Left forelimb (tissue), 1 donor: ENCODE measurements around the gene CCNB1IP1.
"Not testable (repeated sequence)": the region's sequence is repeated elsewhere in the genome, so short reads cannot be mapped to it uniquely, and the experiment has no call there.

Source experiments
- DNase-seq: peaks from one replicate; pipeline ENCODE4 v3.0.0-alpha.2; 2018; ENCODE audit warnings: low spot score

The CCNB1IP1 gene

GRCh38 chr14:20332431-20332787 is 670 bp downstream of the CCNB1IP1 start:
- DNase-seq = no peak

- no peak for DNase-seq
Measured at GRCh38 chr14:20331053-20331613, 1.9 kb downstream of the CCNB1IP1 start.

DNA sequence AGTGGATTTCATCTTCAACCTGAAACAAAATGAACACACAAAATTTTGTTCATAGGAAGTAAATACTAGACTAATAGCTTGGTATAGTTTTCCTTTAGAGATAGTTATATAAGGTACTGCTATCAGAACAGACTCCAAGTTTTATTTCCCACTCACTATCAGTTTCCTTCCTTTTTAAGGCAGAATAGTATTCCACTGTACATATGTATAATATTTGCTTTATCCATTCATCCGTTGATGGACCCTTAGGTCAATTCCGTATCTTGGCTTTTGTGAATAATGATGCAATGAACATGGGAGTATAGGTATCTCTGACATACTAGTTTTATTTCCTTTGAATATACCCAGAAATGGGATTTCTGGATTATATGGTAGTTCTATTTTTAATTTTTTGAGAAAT is 3.7 kb downstream of the CCNB1IP1 start:
- no peak for DNase-seq

- no peak for DNase-seq
Measured at GRCh38 chr14:20328705-20329104, 4.4 kb downstream of the CCNB1IP1 start.

- no peak for DNase-seq
Measured at GRCh38 chr14:20327005-20327869, 5.8 kb downstream of the CCNB1IP1 start.

GRCh38 chr14:20317720-20318119 is 15.4 kb downstream of the CCNB1IP1 start:
- no peak for DNase-seq

DNA sequence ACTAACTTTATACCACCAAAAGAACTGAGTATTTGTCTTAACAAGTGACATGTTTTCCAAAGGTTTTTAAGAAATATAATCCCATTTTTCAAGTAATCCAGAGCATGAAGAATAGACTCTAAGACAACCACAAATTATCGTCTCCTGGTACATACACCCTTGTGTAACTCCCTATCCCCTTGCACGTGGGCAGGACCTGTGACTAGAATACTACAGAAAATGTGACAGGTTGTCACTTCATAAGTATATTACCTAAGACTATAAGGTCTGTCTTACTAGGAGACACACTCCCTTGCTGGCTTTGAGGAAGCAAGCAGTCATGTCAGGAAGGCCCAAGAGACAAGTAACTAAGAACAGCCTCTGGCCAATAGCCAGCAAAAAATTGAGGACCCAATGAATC is 19.1 kb downstream of the CCNB1IP1 start:
- DNase-seq = no peak

GRCh38 chr14:20306079-20306423 is 27.0 kb downstream of the CCNB1IP1 start:
- DNase-seq = no peak

DNA sequence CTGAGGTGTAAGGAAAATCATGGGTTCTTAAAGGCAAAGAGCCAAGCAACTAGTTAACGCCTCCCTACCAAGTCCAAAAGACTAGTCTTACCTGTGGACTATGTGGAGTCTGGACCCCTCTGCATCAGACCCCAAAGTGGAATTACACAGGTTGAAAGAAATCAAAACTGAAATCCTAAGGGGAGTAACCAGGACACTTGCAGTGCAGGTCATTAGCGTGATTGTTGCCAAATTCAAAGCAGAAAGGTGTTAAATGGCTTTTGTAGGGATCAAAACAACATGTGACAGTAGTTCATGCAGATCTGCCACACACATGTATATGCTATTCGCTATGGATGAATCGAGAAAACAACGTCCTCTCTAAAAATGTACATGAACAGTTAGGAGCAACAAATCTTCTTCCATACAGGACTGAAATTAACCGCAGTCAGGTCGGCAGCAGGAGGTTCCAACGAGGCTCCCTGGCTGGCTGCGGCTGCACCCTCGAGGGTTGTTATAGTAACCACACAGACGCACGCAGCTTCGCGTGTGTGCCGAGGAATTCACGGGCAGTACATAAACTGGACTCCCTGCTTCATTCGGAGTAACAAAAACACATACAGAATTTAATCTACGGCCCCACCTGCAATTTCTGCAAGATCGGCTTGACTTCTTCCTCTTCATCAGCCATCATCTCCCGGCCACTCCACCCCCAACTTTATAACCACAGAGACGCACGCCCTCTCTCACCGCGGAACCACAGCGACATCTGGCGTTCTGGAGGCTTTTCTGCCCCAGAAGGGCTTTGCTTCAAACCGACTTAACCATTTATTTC is 27.6 kb downstream of the CCNB1IP1 start, which contains the start of gene TTC5:
Gene TTC5, minus strand, starts transcription at position 687 of the 814 bp plus-strand sequence. Its CDS starts 14 bp downstream, at position 673.
- DNase-seq = peak; percentile 93

DNA sequence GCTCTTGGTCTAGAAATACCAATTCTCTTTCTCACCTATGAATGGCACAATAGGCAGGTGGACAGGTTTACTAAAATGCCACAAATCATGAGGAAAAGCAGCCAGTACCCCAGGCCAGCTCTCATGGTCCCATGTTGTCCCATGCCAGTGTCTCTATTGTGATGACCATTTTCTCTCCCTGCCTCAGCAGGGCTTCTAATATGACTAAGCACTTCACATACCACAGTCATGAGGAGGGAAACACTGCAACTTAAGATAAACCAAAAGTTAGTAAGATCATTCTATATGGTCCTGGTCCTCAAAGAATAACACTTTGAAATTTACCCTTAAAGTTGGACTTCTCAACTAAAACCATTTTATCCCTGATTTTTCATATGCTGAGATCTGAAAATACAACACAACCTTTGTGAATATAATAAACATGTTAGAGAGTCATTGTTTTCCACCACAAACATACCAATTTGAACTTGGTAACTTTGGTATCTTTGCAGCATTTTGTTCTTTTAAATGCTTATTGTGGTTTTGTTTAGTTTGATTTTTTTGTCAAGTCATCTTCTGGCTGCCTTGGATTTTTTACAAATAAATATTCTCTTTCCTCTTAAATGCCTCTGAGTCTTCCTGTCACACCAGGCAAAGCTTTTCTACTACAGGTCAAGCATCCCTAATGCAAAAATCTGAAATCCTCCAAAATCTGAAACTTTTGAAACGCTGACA is 30.9 kb downstream of the CCNB1IP1 start:
- no peak for DNase-seq

DNA sequence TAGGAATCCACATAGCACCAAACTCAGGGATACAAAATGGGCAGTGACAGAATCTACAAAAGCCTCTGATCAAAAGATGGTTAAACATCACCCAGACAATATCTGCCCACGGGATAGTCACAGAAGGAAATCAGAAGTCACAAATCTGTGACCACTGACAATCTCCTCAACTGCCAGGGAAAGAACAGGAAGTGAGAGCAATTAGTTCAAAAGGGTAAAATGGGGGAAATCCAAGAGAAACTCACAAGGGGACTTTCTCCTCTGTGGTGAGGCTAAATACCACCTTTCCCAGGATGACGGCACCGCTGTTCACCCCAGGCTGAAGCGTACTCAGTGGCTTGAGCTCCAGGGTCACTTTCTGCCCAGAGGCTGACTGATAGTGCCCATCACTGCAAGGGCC is 38.0 kb downstream of the CCNB1IP1 start:
- DNase-seq = no peak

- no peak for DNase-seq
Measured at GRCh38 chr14:20294636-20295035, 38.4 kb downstream of the CCNB1IP1 start.

DNA sequence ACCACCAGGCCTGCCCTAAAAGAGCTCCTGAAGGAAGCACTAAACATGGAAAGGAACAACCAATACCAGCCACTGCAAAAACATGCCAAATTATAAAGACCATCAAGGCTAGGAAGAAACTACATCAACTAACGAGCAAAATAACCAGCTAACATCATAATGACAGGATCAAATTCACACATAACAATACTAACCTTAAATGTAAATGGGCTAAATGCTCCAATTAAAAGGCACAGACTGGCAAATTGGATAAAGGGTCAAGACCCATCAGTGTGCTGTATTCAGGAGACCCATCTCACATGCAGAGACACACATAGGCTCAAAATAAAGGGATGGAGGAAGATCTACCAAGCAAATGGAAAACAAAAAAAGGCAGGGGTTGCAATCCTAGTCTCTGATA is 51.1 kb downstream of the CCNB1IP1 start:
- DNase-seq = not testable (repeated sequence)

GRCh38 chr14:20280265-20280664 is 52.8 kb downstream of the CCNB1IP1 start:
- DNase-seq = not testable (repeated sequence)

DNA sequence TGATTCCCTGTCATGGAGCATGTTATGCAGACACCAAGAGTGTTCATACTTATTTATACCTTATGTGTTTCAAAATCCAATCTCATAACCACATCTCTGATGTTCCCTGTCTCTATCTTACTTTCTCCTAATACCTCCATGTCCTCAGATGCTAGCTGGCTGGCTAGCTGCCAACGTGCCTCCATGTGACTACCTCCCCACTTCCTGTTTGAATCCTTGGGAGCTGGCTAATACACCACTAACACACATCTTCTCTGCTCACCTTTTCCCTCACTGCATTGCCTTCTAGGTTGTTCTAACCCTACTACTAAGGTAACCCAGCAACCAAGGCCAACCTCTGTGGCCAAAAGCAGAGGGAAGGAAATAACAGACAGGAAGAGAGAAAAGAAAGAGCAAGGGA is 54.7 kb downstream of the CCNB1IP1 start:
- DNase-seq = no peak

DNA sequence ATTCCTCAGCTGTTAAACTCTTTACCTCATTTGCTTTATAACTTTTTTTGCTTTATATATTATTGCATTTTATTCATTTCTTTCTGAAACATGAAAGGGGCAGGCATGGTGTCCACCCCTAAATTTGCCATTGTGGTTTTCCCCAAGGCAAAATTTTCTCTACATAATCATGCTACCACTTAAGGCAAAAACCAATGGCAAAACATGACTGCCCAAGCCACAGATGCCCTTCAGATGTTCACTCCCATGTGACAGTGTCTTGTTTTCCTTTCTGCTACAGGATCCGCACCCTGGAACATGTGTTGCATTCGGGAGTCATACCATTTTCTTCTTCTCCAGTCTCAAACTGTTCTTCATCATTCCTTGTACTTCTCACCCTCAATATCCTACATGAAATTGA is 55.7 kb downstream of the CCNB1IP1 start:
- DNase-seq = no peak

GRCh38 chr14:20274062-20274461 is 59.0 kb downstream of the CCNB1IP1 start:
- no peak for DNase-seq

- not testable (repeated sequence) for DNase-seq
Measured at GRCh38 chr14:20264361-20264760, 68.7 kb downstream of the CCNB1IP1 start.

- no peak for DNase-seq
Measured at GRCh38 chr14:20262642-20263128, 70.4 kb downstream of the CCNB1IP1 start.
